Measurements from ENCODE around the gene KDM3B.
A peak's percentile ranks its signal among the peaks of the same experiment; 100 is the strongest.

KDM3B gene

GRCh38 chr5:138464388-138465260 is 112.1 kb downstream of the KDM3B start:
- H3K9me3 ChIP-seq (ENCODE audit: insufficient read depth, low read depth, low read length), result no peaks in the 10 kb centered on the region
- no peaks in the 10 kb centered on the region for H3F3A ChIP-seq (ENCODE audit: low read depth)
- no peaks in the 10 kb centered on the region for H3K36me3 ChIP-seq (ENCODE audit: insufficient read depth, low read length)
- H3K4me3 ChIP-seq (ENCODE audit: low read length, poor library complexity, severe bottlenecking), result peak overlapping the region; percentile 82
- peaks cover 17% of the 10 kb centered on the region for H3K4me1 ChIP-seq (ENCODE audit: insufficient read depth, low read length, poor library complexity, severe bottlenecking)
- H3K9ac ChIP-seq (ENCODE audit: low read depth, low read length, poor library complexity, severe bottlenecking), result peak overlapping the region; percentile 82
- peak overlapping the region; percentile 95 for H3K4me2 ChIP-seq (ENCODE audit: low read depth, low read length, poor library complexity, severe bottlenecking)
- H4K20me1 ChIP-seq (ENCODE audit: insufficient read depth, low read length, poor library complexity, severe bottlenecking), result peaks cover 4% of the 10 kb centered on the region
- H3K27me3 ChIP-seq (ENCODE audit: insufficient read depth, low read length, poor library complexity, severe bottlenecking), result peaks cover 29% of the 10 kb centered on the region
- H3K9me2 ChIP-seq (replicated peaks; ENCODE audit: low read depth, low read length), result no peaks in the 10 kb centered on the region
- no peaks in the 10 kb centered on the region for H3K79me2 ChIP-seq (ENCODE audit: insufficient read depth, low read length)
- peak; percentile 22 for TF ChIP-seq CTCF (conservative IDR thresholded peaks at IDR 0.05; ENCODE audit: low read length)
- no peak for TF ChIP-seq EZH2phosphoT487 (IDR thresholded peaks at IDR 0.05; ENCODE audit: borderline replicate concordance)
- peak overlapping the region; percentile 93 for H2AFZ ChIP-seq (ENCODE audit: low read length)

GRCh38 chr5:138465261-138466124 is 113.0 kb downstream of the KDM3B start, which contains the start of gene EGR1:
TSS of gene EGR1 (plus strand) at chr5:138465479. CDS start at chr5:138465762, 283 bp downstream.
- Histone ChIP-seq H3K4me1 (ENCODE audit: insufficient read depth, low read length, poor library complexity, severe bottlenecking) (peaks cover 8% of the 10 kb centered on the region), H3K79me2 (ENCODE audit: insufficient read depth, low read length) (no peaks in the 10 kb centered on the region), H3K36me3 (ENCODE audit: insufficient read depth, low read length) (no peaks in the 10 kb centered on the region), H3K4me2 (ENCODE audit: low read depth, low read length, poor library complexity, severe bottlenecking) (peak within 1 kb of the TSS; percentile 95), H3K9me2 (replicated peaks; ENCODE audit: low read depth, low read length) (no peaks in the 10 kb centered on the region), H3K9me3 (ENCODE audit: insufficient read depth, low read depth, low read length) (no peaks in the 10 kb centered on the region), H3F3A (ENCODE audit: low read depth) (no peaks in the 10 kb centered on the region), H3K4me3 (ENCODE audit: low read length, poor library complexity, severe bottlenecking) (peak within 1 kb of the TSS; percentile 82), H4K20me1 (ENCODE audit: insufficient read depth, low read length, poor library complexity, severe bottlenecking) (peaks cover 4% of the 10 kb centered on the region), H3K27me3 (ENCODE audit: insufficient read depth, low read length, poor library complexity, severe bottlenecking) (peaks cover 29% of the 10 kb centered on the region), H3K9ac (ENCODE audit: low read depth, low read length, poor library complexity, severe bottlenecking) (peak within 1 kb of the TSS; percentile 82), H2AFZ (ENCODE audit: low read length) (peak within 1 kb of the TSS; percentile 93)
- TF ChIP-seq EZH2phosphoT487 (IDR thresholded peaks at IDR 0.05; ENCODE audit: borderline replicate concordance) (no peak), CTCF (conservative IDR thresholded peaks at IDR 0.05; ENCODE audit: low read length) (no peak)

GRCh38 chr5:138466125-138466899 is 113.8 kb downstream of the KDM3B start:
- H2AFZ ChIP-seq (ENCODE audit: low read length), result no peak overlapping the region
- peaks cover 29% of the 10 kb centered on the region for H3K27me3 ChIP-seq (ENCODE audit: insufficient read depth, low read length, poor library complexity, severe bottlenecking)
- H3K9ac ChIP-seq (ENCODE audit: low read depth, low read length, poor library complexity, severe bottlenecking), result no peak overlapping the region
- no peaks in the 10 kb centered on the region for H3F3A ChIP-seq (ENCODE audit: low read depth)
- no peaks in the 10 kb centered on the region for H3K9me2 ChIP-seq (replicated peaks; ENCODE audit: low read depth, low read length)
- H3K4me3 ChIP-seq (ENCODE audit: low read length, poor library complexity, severe bottlenecking), result no peak overlapping the region
- H3K4me1 ChIP-seq (ENCODE audit: insufficient read depth, low read length, poor library complexity, severe bottlenecking), result peaks cover 6% of the 10 kb centered on the region
- peak overlapping the region; percentile 95 for H3K4me2 ChIP-seq (ENCODE audit: low read depth, low read length, poor library complexity, severe bottlenecking)
- H4K20me1 ChIP-seq (ENCODE audit: insufficient read depth, low read length, poor library complexity, severe bottlenecking), result peaks cover 4% of the 10 kb centered on the region
- H3K9me3 ChIP-seq (ENCODE audit: insufficient read depth, low read depth, low read length), result no peaks in the 10 kb centered on the region
- TF ChIP-seq EZH2phosphoT487 (IDR thresholded peaks at IDR 0.05; ENCODE audit: borderline replicate concordance) (no peak), CTCF (conservative IDR thresholded peaks at IDR 0.05; ENCODE audit: low read length) (no peak)
- H3K36me3 ChIP-seq (ENCODE audit: insufficient read depth, low read length), result no peaks in the 10 kb centered on the region
- H3K79me2 ChIP-seq (ENCODE audit: insufficient read depth, low read length), result no peaks in the 10 kb centered on the region
